Activated T-helper 2 cell treated with anti-CD3 and anti-CD28 coated beads, Interferon-gamma antibody, Interleukin-2, Interleukin-4, amounts not matched to agents 10 μg/mL and 5 μg/mL and 100 μg/mL, durations not matched to agents 14 hours and 24 hours and 36 hours (primary cell): ENCODE data around the gene CRMP1. TPM values are rescaled to one million over a fixed set of nuclear protein-coding genes. Genes with fewer than 3 reads are reported as not detected.
"Not testable (repeated sequence)": the region's sequence is repeated elsewhere in the genome, so short reads cannot be mapped to it uniquely, and the experiment has no call there.

ENCODE experiments used
- DNase-seq: peaks from one replicate; pipeline ENCODE4 v3.0.0; 2021; ENCODE audit warnings: low spot score
- H3K27ac Mint-ChIP-seq: one replicate; pipeline ENCODE4 v1.8.0; 2021; ENCODE audit warnings: mixed read lengths
- H3K27me3 Mint-ChIP-seq: one replicate; pipeline ENCODE4 v1.8.0; 2021; ENCODE audit warnings: low read depth, mixed read lengths
- H3K36me3 Mint-ChIP-seq: one replicate; pipeline ENCODE4 v1.8.0; 2021; ENCODE audit warnings: low read depth, mixed read lengths
- H3K4me1 Mint-ChIP-seq: one replicate; pipeline ENCODE4 v1.8.0; 2021; ENCODE audit warnings: low read depth, mixed read lengths
- H3K4me3 Mint-ChIP-seq: one replicate; pipeline ENCODE4 v1.8.0; 2021; ENCODE audit warnings: low read depth, mild to moderate bottlenecking, moderate library complexity, mixed read lengths
- H3K9me3 Mint-ChIP-seq: one replicate; pipeline ENCODE4 v1.8.0; 2021; ENCODE audit warnings: mixed read lengths
- intact Hi-C: fragments of 100-400 bp; cut with micrococcal nuclease; formaldehyde crosslinking; loops from one replicate; pipeline ENCODE4 v1.15.1; 2023
- total RNA-seq: library from RNA; stranded (reverse); gene quantifications from 2 replicates; pipeline ENCODE4 v1.2.3, GENCODE V29; 2022

CRMP1 gene
- total RNA-seq, 1 donor from 2014 or later, result 0.07 TPM

GRCh38 chr4:5814421-5814820 lies 78.5 kb downstream of the CRMP1 start:
- Mint-ChIP-seq H3K27ac (no peak overlapping the region), H3K27me3 (no peaks in the 10 kb centered on the region), H3K4me1 (no peaks in the 10 kb centered on the region), H3K4me3 (no peak overlapping the region), H3K9me3 (no peaks in the 10 kb centered on the region), H3K36me3 (no peaks in the 10 kb centered on the region)
- no peak for DNase-seq
- intact Hi-C loops, result loop anchor here (5.0 kb wide), 1 partner anchor 817 kb away; no protein-coding TSS in a partner anchor

GRCh38 chr4:5813882-5814255 lies 79.0 kb downstream of the CRMP1 start:
- Mint-ChIP-seq H3K36me3 (no peaks in the 10 kb centered on the region), H3K9me3 (no peaks in the 10 kb centered on the region), H3K4me3 (no peak overlapping the region), H3K27me3 (no peaks in the 10 kb centered on the region), H3K4me1 (no peaks in the 10 kb centered on the region), H3K27ac (no peak overlapping the region)
- no peak for DNase-seq
- intact Hi-C loops, result loop anchor here (2.0 to 5.0 kb wide), 2 partner anchors 763 to 817 kb away; partner anchors contain the start of gene STK32B

GRCh38 chr4:5812506-5813229 lies 80.2 kb downstream of the CRMP1 start:
- Mint-ChIP-seq H3K36me3 (no peaks in the 10 kb centered on the region), H3K27ac (no peak overlapping the region), H3K27me3 (no peaks in the 10 kb centered on the region), H3K9me3 (no peaks in the 10 kb centered on the region), H3K4me1 (no peaks in the 10 kb centered on the region), H3K4me3 (no peak overlapping the region)
- intact Hi-C loops, result loop anchor here (2.0 to 5.0 kb wide), 2 partner anchors 762 to 815 kb away; partner anchors contain the start of gene STK32B
- no peak for DNase-seq

GRCh38 chr4:5812057-5812456 lies 80.8 kb downstream of the CRMP1 start:
- H3K36me3 Mint-ChIP-seq, H3K9me3 Mint-ChIP-seq, H3K27me3 Mint-ChIP-seq, H3K27ac Mint-ChIP-seq, DNase-seq, H3K4me1 Mint-ChIP-seq, H3K4me3 Mint-ChIP-seq: not testable (repeated sequence)
- intact Hi-C loops, result loop anchor here (2.0 to 5.0 kb wide), 2 partner anchors 761 to 815 kb away; partner anchors contain the start of gene STK32B

- no peaks in the 10 kb centered on the region for H3K9me3 Mint-ChIP-seq
- H3K27me3 Mint-ChIP-seq, result no peaks in the 10 kb centered on the region
- H3K27ac Mint-ChIP-seq, result no peak overlapping the region
- no peak for DNase-seq
- H3K4me1 Mint-ChIP-seq, result no peaks in the 10 kb centered on the region
- H3K4me3 Mint-ChIP-seq, result no peak overlapping the region
- intact Hi-C loops, result loop anchor here (5.0 kb wide), 1 partner anchor 814 kb away; no protein-coding TSS in a partner anchor
- no peaks in the 10 kb centered on the region for H3K36me3 Mint-ChIP-seq
These were observed 82.0 kb downstream of the CRMP1 start for GRCh38 chr4:5810770-5811430.

GRCh38 chr4:5810151-5810550 lies 82.7 kb downstream of the CRMP1 start:
- DNase-seq, result no peak
- H3K4me3 Mint-ChIP-seq, result no peak overlapping the region
- no peaks in the 10 kb centered on the region for H3K27me3 Mint-ChIP-seq
- H3K9me3 Mint-ChIP-seq, result no peaks in the 10 kb centered on the region
- H3K4me1 Mint-ChIP-seq, result no peaks in the 10 kb centered on the region
- no peak overlapping the region for H3K27ac Mint-ChIP-seq
- intact Hi-C loops, result loop anchor here (5.0 kb wide), 1 partner anchor 813 kb away; no protein-coding TSS in a partner anchor
- no peaks in the 10 kb centered on the region for H3K36me3 Mint-ChIP-seq

- intact Hi-C loops, result no loop called here
- DNase-seq, result no peak
- Mint-ChIP-seq H3K4me3 (no peak overlapping the region), H3K9me3 (no peaks in the 10 kb centered on the region), H3K27ac (no peak overlapping the region), H3K36me3 (no peaks in the 10 kb centered on the region), H3K27me3 (no peaks in the 10 kb centered on the region), H3K4me1 (no peaks in the 10 kb centered on the region)
These were observed 83.6 kb downstream of the CRMP1 start for GRCh38 chr4:5809216-5809776.

- Mint-ChIP-seq H3K27me3 (no peaks in the 10 kb centered on the region), H3K36me3 (no peaks in the 10 kb centered on the region), H3K4me3 (no peak overlapping the region), H3K9me3 (no peaks in the 10 kb centered on the region), H3K27ac (no peak overlapping the region), H3K4me1 (no peaks in the 10 kb centered on the region)
- no peak for DNase-seq
- intact Hi-C loops, result no loop called here
These were observed 84.7 kb downstream of the CRMP1 start for GRCh38 chr4:5808081-5808741.

- Mint-ChIP-seq H3K4me3 (no peak overlapping the region), H3K4me1 (no peaks in the 10 kb centered on the region), H3K27ac (no peak overlapping the region), H3K27me3 (no peaks in the 10 kb centered on the region), H3K9me3 (no peaks in the 10 kb centered on the region), H3K36me3 (no peaks in the 10 kb centered on the region)
- no peak for DNase-seq
- intact Hi-C loops, result no loop called here
These were observed 87.6 kb downstream of the CRMP1 start for GRCh38 chr4:5805270-5805669.

- Mint-ChIP-seq H3K27me3 (no peaks in the 10 kb centered on the region), H3K4me1 (no peaks in the 10 kb centered on the region), H3K36me3 (no peaks in the 10 kb centered on the region), H3K4me3 (no peak overlapping the region), H3K27ac (no peak overlapping the region), H3K9me3 (no peaks in the 10 kb centered on the region)
- DNase-seq, result no peak
- intact Hi-C loops, result no loop called here
These were observed 88.2 kb downstream of the CRMP1 start for GRCh38 chr4:5804656-5805055.

- H3K4me3 Mint-ChIP-seq, result no peak overlapping the region
- intact Hi-C loops, result no loop called here
- no peak overlapping the region for H3K27ac Mint-ChIP-seq
- no peak for DNase-seq
- H3K4me1 Mint-ChIP-seq, result no peaks in the 10 kb centered on the region
- H3K36me3 Mint-ChIP-seq, result no peaks in the 10 kb centered on the region
- H3K9me3 Mint-ChIP-seq, result no peaks in the 10 kb centered on the region
- no peaks in the 10 kb centered on the region for H3K27me3 Mint-ChIP-seq
These were observed 90.3 kb downstream of the CRMP1 start for GRCh38 chr4:5802565-5802964.

GRCh38 chr4:5801696-5802095 lies 91.2 kb downstream of the CRMP1 start:
- no peaks in the 10 kb centered on the region for H3K36me3 Mint-ChIP-seq
- H3K4me3 Mint-ChIP-seq, result no peak overlapping the region

More at GRCh38 chr4:5801696-5802095, 91.2 kb downstream of the CRMP1 start:
- Mint-ChIP-seq H3K27me3 (no peaks in the 10 kb centered on the region), H3K9me3 (no peaks in the 10 kb centered on the region), H3K4me1 (no peaks in the 10 kb centered on the region), H3K27ac (no peak overlapping the region)
- intact Hi-C loops, result no loop called here
- DNase-seq, result no peak
